ENCODE measurements around the gene CEP112. TPM values are rescaled to one million over a fixed set of nuclear protein-coding genes. Genes with fewer than 3 reads are reported as not detected.

CEP112 gene
- polyA plus RNA-seq, 1 donor (not counting 4 experiments of a cell fraction or from before 2014, with no cell fraction given): 2.6 TPM

DNA sequence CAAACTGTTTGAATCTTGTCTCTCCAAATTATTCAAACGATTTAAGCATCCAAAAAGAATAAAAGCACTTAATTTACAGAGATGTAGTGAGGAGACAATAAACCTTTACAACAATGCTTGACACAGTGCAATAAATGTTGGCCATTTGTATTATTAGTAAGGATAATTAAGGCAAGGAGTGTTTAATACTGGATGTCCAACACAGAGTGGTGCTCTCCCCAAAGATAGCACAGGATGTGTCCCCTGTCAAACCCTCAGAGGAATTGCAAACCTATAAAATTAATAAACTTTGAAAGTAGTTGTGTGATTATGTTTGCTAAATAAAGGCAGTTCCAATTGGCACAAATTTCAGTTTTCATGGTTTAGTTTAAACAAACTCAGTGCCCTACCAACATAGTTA lies 377.5 kb downstream of the CEP112 start:
- no peak for FAIRE-seq
- no peaks in the 10 kb centered on the region for H3K36me3 ChIP-seq (ENCODE audit: control insufficient read depth in 2 of 2, extremely low read depth in 1 of 2, insufficient read depth in 2 of 2, low read length in 2 of 2)

DNA sequence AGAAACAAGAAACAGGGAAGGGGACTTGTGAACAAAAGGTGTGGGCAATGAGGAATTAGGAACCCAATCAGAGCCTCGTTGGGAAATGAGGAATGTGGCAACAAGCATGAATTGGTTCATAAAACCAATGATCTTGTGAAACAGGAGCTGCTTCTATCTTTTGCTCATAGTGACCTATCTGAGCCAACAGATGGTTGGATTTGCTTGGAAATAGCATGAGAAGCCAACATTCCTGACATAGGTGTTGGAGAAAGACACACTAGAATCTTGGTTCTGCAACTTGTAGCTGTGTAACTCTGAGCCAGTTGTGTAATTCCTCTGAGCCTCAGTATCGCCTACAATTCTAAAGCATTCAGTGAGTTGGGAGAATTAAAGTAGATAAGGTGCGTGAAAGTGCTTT lies 378.6 kb downstream of the CEP112 start:
- dilution Hi-C loops (cut with MboI; ENCODE audit: extremely low pct_ligation_motif_present, low sequenced_read_pairs): no loop called here
- FAIRE-seq (no peak), DNase-seq (ENCODE audit: low read depth, low spot score) (no peak)
- no peaks in the 10 kb centered on the region for H3K79me2 ChIP-seq (ENCODE audit: control insufficient read depth, insufficient read depth, low read length)
- H3K9me1 ChIP-seq (ENCODE audit: control insufficient read depth, extremely low read depth, insufficient read depth, low read length): no peaks in the 10 kb centered on the region
- no peak overlapping the region for H3K4me3 ChIP-seq (ENCODE audit: control insufficient read depth in 2 of 3, extremely low read depth in 1 of 3, insufficient read depth in 2 of 3, low read depth in 1 of 3, low read length in 3 of 3)
- no peak overlapping the region for H3K9ac ChIP-seq (ENCODE audit: control insufficient read depth, extremely low read depth, insufficient read depth, low read length)
- TF ChIP-seq, protein P1, sequence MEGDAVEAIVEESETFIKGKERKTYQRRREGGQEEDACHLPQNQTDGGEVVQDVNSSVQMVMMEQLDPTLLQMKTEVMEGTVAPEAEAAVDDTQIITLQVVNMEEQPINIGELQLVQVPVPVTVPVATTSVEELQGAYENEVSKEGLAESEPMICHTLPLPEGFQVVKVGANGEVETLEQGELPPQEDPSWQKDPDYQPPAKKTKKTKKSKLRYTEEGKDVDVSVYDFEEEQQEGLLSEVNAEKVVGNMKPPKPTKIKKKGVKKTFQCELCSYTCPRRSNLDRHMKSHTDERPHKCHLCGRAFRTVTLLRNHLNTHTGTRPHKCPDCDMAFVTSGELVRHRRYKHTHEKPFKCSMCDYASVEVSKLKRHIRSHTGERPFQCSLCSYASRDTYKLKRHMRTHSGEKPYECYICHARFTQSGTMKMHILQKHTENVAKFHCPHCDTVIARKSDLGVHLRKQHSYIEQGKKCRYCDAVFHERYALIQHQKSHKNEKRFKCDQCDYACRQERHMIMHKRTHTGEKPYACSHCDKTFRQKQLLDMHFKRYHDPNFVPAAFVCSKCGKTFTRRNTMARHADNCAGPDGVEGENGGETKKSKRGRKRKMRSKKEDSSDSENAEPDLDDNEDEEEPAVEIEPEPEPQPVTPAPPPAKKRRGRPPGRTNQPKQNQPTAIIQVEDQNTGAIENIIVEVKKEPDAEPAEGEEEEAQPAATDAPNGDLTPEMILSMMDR (optimal IDR thresholded peaks at IDR 0.05 in 1 of 3, IDR thresholded peaks at IDR 0.05 in 1 of 3, conservative IDR thresholded peaks at IDR 0.05 in 1 of 3; ENCODE audit: extremely low read depth in 1 of 3, insufficient read depth in 2 of 3, low read length in 3 of 3): no peak
- TF ChIP-seq EZH2 (IDR thresholded peaks at IDR 0.05; ENCODE audit: low read length): no peak
- no peaks in the 10 kb centered on the region for H3K27me3 ChIP-seq (ENCODE audit: control insufficient read depth, extremely low read depth, insufficient read depth, low read length)
- H4K20me1 ChIP-seq (ENCODE audit: control insufficient read depth, extremely low read depth, insufficient read depth, low read length): no peaks in the 10 kb centered on the region
- H3K9me3 ChIP-seq (ENCODE audit: control insufficient read depth, low read depth, low read length): no peaks in the 10 kb centered on the region
- no peaks in the 10 kb centered on the region for H3K36me3 ChIP-seq (ENCODE audit: control insufficient read depth in 2 of 2, extremely low read depth in 1 of 2, insufficient read depth in 2 of 2, low read length in 2 of 2)
- no peak overlapping the region for H3K4me2 ChIP-seq (ENCODE audit: control insufficient read depth, extremely low read depth, insufficient read depth, low read depth, low read length)
- peaks cover 8% of the 10 kb centered on the region for H3K4me1 ChIP-seq (ENCODE audit: control insufficient read depth, extremely low read depth, insufficient read depth, low read length)
- H3K27ac ChIP-seq (ENCODE audit: control insufficient read depth, insufficient read depth, low read length): no peak overlapping the region
- H2AFZ ChIP-seq (ENCODE audit: control insufficient read depth, low read length): no peak overlapping the region

More for the DNA sequence above, 377.5 kb downstream of the CEP112 start:
- no peak overlapping the region for H3K27ac ChIP-seq (ENCODE audit: control insufficient read depth, insufficient read depth, low read length)
- TF ChIP-seq, protein P1 (optimal IDR thresholded peaks at IDR 0.05 in 1 of 3, IDR thresholded peaks at IDR 0.05 in 1 of 3, conservative IDR thresholded peaks at IDR 0.05 in 1 of 3; ENCODE audit: extremely low read depth in 1 of 3, insufficient read depth in 2 of 3, low read length in 3 of 3): no peak
- TF ChIP-seq EZH2 (IDR thresholded peaks at IDR 0.05; ENCODE audit: low read length): no peak
- H3K9me3 ChIP-seq (ENCODE audit: control insufficient read depth, low read depth, low read length): no peaks in the 10 kb centered on the region
- H4K20me1 ChIP-seq (ENCODE audit: control insufficient read depth, extremely low read depth, insufficient read depth, low read length): no peaks in the 10 kb centered on the region
- dilution Hi-C loops (cut with MboI; ENCODE audit: extremely low pct_ligation_motif_present, low sequenced_read_pairs): no loop called here
- no peaks in the 10 kb centered on the region for H3K27me3 ChIP-seq (ENCODE audit: control insufficient read depth, extremely low read depth, insufficient read depth, low read length)
- DNase-seq (ENCODE audit: low read depth, low spot score): no peak
- H3K4me1 ChIP-seq (ENCODE audit: control insufficient read depth, extremely low read depth, insufficient read depth, low read length): peaks cover 3% of the 10 kb centered on the region
- no peaks in the 10 kb centered on the region for H3K9me1 ChIP-seq (ENCODE audit: control insufficient read depth, extremely low read depth, insufficient read depth, low read length)
- H2AFZ ChIP-seq (ENCODE audit: control insufficient read depth, low read length): no peak overlapping the region
- H3K4me3 ChIP-seq (ENCODE audit: control insufficient read depth in 2 of 3, extremely low read depth in 1 of 3, insufficient read depth in 2 of 3, low read depth in 1 of 3, low read length in 3 of 3): no peak overlapping the region
- no peak overlapping the region for H3K9ac ChIP-seq (ENCODE audit: control insufficient read depth, extremely low read depth, insufficient read depth, low read length)
- no peak overlapping the region for H3K4me2 ChIP-seq (ENCODE audit: control insufficient read depth, extremely low read depth, insufficient read depth, low read depth, low read length)
- no peaks in the 10 kb centered on the region for H3K79me2 ChIP-seq (ENCODE audit: control insufficient read depth, insufficient read depth, low read length)

All from keratinocyte (primary cell).